IPS-18c (cell line): ENCODE measurements around the gene KCNA1.
A peak's percentile ranks its signal among the peaks of the same experiment; 100 is the strongest.

ENCODE experiments used
- H3K4me3 ChIP-seq: 2 replicates; pipeline ENCODE4 v1.7.0; 2013; ENCODE audit warnings: low read depth, mild to moderate bottlenecking, low read length, moderate library complexity; ENCODE audit not compliant: insufficient read depth
- H3K9me3 ChIP-seq: one replicate; pipeline ENCODE4 v1.6.1; 2013; ENCODE audit warnings: mild to moderate bottlenecking, low read length, moderate library complexity; ENCODE audit not compliant: control insufficient read depth, insufficient read depth

The KCNA1 gene

DNA sequence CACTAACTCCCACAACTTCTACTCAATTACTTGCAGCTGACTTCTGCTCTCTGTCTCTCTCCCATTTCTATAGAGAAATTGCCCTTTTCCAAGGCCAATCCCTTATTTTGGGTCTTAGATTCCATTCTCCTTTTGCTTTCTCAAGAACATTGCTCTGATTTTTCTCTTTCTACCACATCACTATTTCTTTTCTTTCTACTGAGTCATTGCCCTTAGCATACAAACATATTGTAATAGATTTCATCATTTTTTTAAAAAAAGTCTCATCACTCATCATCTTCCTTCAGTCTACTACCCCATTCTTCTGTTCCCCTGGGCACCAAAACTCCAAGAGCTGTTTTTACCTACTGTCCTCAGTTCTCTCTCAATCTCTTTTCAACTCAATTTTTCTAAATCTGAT is 4.4 kb upstream of the KCNA1 start:
- no peak overlapping the region for H3K4me3 ChIP-seq
- no peaks in the 10 kb centered on the region for H3K9me3 ChIP-seq

DNA sequence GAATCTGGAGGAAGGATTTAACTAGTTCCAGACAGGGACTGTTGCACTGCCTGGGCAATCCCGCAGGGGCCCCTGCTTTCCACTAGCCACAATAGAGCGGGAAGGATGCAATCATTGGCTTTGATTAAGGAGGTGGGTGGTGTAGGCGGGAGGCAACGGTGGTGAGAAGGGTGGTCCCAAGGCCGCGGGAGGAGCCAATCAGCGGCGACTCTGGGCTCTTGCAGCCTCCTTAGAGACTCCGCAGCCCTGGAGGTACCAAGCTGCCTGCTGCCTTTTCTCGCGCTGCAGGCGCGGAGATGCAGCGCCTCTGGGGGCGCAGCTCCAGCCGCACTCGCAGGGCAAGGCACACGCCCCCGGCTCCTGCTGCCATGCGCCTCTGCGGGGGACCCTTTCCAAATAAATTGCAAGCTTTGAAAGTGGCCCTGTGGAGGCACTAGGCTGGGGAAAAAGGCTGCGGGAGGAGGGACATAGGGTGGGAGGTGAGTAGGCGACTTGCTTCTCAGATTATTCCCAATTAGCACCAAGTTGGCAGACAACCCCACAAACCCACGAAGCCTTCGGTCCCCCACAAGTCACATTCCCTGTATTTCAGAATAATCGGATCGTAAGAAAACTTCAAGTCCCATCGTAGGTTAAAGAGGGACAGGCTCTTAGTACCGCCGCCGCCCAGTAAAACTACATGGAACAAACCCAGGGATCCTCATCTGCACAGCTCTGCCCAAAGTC is 858 bp upstream of the KCNA1 start:
- H3K9me3 ChIP-seq: peaks cover 8% of the 10 kb centered on the region
- peak overlapping the region; percentile 57 for H3K4me3 ChIP-seq

DNA sequence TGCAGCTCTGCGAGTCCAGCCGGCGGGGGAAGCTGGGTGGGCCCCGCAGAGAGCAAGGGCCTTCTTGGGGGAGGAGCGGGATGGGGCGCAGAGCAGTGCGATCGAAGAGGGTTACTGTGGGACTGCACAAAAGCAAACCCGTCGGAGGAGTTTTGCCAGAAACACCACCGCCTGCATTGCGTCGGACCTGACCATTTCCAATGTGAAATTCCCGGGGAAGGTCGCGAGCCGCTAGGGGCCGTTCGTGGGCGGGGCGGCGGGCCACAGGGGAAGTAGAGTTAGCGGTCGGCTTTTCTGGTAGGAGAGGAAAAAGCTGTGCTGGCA is 333 bp upstream of the KCNA1 start:
- H3K4me3 ChIP-seq: peak overlapping the region; percentile 57
- H3K9me3 ChIP-seq: peaks cover 8% of the 10 kb centered on the region

DNA sequence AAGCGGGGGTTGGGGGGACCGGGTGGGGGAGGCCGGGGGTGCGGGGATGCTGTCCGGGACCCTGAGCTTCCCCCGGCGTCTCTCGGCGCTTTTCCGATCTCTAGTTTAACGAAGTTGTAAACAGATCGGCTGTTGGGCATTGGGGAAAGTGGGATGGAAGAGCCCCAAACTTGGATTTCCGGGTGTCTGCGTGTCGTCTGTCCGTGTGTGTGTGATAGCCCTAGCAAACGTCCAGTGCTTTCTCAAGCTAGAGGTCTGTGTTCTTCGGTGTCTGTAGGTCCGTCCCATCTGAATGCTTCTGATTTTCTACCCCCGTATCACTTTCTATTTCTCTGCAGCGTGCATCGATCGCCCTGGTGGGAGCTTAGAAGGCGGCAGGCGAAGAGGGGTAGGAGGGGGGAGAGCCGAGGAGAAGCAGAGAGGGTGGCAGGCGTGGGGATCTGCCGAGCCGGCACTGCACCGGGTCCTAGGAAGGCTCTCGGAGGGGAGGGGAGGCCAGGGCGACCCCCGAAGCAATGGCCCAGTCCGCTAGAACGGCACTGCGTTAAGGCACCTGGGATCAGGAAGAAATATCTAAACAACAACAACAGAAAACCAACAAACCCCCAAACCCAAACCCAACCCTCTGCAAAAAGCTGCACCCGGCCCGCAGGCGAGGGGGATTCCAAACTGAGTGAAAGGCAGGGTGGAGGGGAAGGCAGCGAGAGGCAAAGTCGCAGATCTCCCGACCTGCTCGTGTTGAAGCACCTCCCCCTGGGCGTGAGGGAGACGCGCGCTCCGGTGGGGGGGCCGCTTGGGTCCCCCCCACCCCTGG is 1.0 kb downstream of the KCNA1 start:
- H3K4me3 ChIP-seq: peak overlapping the region; percentile 57
- peaks cover 8% of the 10 kb centered on the region for H3K9me3 ChIP-seq

DNA sequence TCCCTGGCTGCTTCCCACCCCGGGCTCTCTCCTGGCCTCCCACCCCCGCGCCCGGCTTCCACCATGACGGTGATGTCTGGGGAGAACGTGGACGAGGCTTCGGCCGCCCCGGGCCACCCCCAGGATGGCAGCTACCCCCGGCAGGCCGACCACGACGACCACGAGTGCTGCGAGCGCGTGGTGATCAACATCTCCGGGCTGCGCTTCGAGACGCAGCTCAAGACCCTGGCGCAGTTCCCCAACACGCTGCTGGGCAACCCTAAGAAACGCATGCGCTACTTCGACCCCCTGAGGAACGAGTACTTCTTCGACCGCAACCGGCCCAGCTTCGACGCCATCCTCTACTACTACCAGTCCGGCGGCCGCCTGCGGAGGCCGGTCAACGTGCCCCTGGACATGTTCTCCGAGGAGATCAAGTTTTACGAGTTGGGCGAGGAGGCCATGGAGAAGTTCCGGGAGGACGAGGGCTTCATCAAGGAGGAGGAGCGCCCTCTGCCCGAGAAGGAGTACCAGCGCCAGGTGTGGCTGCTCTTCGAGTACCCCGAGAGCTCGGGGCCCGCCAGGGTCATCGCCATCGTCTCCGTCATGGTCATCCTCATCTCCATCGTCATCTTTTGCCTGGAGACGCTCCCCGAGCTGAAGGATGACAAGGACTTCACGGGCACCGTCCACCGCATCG is 1.8 kb downstream of the KCNA1 start:
- peaks cover 8% of the 10 kb centered on the region for H3K9me3 ChIP-seq
- no peak overlapping the region for H3K4me3 ChIP-seq

DNA sequence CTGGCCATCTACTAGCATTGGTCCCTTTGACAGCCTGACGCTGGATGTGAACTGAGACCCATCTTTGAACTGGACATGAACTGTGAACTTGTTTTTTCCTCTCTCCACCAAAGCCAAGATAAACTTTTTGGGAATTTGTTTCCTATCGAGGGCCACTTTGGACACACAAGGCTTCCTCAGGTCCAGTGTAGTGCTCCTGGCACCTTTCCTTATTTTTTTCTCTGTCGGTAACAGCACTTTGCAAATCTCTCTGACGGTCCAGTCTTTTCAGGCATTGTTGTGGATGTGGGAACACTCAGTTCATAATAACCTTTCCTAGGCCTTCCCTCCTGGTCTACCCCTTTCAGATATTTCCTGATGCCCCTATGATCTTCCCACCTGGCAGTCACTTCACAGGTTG is 5.0 kb downstream of the KCNA1 start:
- Histone ChIP-seq H3K9me3 (peaks cover 8% of the 10 kb centered on the region), H3K4me3 (no peak overlapping the region)

DNA sequence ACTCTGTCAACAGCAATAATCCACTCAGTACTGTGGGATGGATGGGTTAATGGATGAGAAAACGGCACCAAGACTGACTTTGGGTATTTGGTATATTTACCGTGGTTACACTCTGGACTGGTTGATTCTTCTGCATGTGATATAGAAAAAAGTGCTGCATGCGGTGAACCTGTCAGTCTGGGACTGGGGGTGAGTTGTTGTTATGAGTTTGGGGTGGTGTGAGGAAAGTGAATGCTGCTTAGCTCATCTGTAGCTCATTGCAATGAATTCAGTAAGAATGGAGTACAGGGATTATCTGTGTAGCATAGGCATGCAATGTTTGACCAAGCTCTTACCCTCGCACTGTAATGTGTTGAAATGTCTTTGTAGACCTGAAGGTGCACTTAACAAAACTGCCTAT is 6.0 kb downstream of the KCNA1 start:
- Histone ChIP-seq H3K9me3 (peaks cover 8% of the 10 kb centered on the region), H3K4me3 (no peak overlapping the region)

DNA sequence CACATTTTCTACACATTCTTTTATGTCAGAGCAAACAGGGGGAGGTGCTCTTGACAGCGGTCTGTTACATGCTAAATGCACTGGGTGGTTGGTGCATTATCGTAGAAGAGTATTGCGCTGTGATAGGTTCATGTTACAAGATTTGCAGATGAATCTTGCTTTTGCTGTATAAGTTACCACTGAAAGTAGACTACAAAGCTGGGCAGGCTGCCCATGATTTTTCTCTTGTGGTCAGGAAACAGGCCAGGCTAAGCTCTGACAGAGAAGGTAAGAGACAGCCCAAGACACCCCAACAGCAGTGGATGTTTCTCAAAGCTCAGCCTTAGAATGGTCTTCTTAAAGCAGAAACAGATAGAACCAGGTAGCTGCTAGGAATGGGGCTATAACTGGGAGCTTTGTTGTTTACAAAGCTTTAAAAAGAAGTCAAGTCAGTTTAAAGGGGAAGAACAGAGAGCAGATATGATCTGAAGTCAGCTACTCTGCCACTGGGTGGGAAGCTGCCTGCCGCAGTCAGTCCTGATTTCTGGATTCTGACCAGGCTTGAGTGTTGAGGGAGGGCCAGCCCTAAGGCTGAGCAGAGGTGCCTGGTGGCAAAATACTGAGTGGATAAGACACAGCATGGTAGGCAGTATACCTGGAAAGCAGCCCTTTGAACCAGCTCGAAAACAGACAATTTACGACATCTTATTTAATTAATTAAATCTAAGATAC is 9.4 kb downstream of the KCNA1 start:
- H3K9me3 ChIP-seq: no peaks in the 10 kb centered on the region
- no peak overlapping the region for H3K4me3 ChIP-seq

DNA sequence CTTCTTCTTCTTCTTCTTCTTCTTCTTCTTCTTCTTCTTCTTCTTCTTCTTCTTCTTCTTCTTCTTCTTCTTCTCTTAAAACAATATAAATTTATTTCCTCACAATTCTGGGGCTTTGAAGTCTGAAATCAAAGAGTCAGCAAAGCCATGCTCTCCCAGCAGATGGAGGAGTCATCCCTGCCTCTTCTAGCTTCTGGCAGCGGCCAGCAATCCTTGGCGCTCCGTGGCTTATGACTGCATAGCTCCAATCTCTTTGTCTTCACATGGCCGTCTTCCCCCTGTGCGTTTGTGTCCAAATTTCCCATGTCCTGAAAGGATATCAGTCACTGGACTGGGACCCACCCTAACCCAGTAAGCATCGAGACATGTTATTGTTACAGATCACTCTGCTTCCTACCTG is 22.9 kb downstream of the KCNA1 start:
- H3K4me3 ChIP-seq: no peak overlapping the region
- no peaks in the 10 kb centered on the region for H3K9me3 ChIP-seq

DNA sequence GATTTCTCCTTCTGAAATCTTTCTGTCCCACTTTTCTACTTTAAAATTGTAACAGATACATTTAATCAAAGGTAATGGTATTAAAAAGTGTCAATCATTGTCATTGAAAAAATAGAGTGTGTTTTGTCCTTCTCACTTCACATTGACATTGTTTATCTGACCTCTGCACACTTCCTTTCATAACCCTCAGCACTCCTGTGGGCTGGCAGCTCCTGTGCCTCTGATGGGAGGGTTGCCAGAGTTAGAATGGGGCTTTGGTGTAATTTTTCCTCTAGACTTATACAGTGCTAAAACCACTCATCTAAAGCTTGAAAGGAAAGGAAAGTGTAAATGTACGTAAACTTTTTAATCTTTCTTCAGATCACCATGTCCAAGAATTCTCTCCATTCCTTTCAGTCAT is 23.7 kb downstream of the KCNA1 start:
- no peak overlapping the region for H3K4me3 ChIP-seq
- H3K9me3 ChIP-seq: no peaks in the 10 kb centered on the region

DNA sequence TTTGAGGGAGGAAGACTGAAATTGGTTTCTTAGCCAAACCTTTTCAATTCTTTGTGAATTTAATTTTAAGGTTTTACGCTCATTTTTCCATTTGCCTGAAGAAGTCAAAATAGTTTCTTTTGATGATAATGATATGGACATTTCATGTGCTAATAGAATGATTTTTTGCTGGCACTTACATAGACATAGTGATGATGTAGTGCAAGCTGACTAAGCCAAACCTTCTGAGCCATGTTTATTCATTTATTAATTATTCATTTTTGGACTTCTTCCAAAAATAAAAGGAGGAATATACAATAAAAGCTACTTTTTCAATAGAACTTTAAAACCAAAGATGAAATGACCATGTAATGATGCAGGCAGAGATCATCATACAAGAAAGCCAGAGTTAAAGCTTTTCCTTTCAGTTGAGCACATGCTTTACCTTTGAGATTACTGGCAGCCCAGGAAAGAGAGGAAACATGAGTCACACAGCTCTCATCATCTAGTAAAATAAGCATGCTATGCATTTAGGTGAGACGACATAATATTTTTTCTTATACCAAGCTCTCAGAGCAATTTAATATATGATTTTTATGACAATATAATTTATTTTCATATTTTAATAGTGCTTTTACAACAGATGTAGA is 24.8 kb downstream of the KCNA1 start:
- H3K9me3 ChIP-seq: no peaks in the 10 kb centered on the region

DNA sequence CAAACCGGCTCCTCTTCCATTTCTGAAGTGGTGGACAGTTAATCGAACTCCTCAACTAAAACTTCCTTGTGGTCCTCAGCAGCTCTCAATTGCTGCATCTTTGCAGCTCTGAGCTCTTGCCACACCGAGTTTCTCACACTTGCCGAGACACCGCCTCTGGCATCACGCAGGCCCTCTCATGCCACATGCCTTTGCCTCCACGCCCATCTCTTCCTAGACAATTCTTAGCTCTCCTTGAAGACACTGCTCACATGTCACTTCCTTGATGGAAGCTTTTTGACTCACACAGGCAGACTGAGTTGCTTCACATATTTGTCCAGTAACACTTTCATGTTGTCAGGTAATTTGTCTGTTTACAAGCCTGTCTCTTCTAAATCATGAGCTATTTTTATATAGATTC is 29.2 kb downstream of the KCNA1 start:
- Histone ChIP-seq H3K9me3 (no peaks in the 10 kb centered on the region), H3K4me3 (no peak overlapping the region)

More for the DNA sequence above, 24.8 kb downstream of the KCNA1 start:
- no peak overlapping the region for H3K4me3 ChIP-seq

DNA sequence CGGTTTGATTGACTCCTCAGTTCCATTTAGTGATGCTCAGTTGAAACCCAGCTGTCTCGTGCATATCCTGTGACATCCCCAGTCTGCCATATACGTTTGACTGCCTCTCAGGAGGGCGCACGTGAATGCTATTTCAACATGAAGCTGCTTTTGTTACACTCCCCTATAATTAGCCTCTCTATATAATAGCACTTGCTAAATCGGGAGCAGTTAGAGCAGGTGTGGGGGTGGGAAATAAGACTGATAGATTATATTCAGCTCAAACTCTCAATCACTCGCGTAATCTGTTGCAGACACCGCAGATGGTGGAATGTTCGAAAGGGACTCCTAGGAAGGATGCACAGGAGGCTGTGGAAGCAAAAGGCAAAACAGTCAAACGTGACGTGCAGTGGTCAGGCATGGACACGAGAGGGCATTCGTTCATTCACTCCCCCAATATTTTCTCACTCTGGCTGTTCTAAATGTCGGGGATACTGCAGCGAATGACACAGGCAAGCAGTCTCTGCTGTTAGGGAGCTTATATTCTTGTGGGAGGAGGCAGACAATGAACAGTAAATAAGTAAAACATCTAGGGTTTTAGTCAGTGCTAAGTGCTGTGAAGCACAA is 29.8 kb downstream of the KCNA1 start:
- H3K4me3 ChIP-seq: no peak overlapping the region
- H3K9me3 ChIP-seq: no peaks in the 10 kb centered on the region

DNA sequence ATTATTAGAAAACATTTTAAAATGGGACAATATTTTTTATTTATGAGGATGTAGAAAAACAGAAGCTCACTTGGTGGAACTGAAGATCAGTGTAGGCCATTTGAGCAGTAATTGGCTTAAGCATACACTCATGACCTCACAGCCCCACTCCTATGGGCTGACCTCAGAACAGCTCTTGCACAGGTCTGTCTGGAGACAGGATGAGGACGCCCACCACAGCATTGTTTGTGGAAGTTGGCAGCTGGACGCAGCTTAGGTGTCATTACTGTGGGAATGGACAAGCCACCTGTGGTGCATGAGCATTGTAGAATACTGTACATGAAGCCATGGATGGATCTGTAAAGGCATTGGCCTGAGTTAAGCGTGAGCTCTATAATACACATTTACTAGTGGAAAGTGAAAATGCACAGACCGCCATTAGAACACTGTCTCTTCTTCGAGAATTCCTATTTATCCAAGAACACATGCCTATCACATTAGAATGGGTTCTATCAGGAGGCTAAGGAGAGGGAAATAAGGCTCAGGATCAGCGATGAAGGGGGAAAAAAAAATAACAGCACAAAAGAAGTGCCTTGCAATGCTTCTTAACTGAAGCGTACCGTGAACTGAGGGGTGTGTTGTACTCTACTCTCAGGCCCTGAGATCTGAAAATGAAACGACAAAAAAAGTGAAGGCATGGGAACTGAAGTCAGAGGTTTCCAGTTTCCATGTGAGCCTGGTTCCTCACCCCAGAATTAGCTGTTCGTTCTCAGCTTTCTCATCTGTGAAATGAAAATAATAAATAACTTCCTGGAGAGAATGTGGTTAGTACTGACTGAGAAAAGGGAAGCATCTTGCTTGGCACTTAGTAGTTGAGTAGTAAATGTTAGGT is 33.6 kb downstream of the KCNA1 start:
- no peaks in the 10 kb centered on the region for H3K9me3 ChIP-seq
- no peak overlapping the region for H3K4me3 ChIP-seq

DNA sequence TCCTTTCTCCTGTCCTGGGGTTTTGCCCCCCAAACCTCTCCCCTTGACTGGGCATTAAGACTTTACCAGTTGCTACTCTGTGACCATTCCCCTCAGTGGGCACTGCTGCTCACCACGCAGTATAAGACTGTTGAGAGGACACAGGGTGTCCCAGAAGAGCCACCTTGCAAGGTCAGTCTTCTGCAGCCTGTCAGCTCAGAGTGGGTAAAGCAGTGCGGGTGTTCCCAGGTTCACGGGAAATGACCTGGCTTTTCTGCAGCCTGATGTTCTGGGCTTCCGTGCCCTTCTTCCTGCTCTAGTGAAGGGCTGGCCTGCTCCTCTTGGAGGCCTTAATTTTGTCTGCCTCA is 34.2 kb downstream of the KCNA1 start:
- Histone ChIP-seq H3K9me3 (no peaks in the 10 kb centered on the region), H3K4me3 (no peak overlapping the region)

DNA sequence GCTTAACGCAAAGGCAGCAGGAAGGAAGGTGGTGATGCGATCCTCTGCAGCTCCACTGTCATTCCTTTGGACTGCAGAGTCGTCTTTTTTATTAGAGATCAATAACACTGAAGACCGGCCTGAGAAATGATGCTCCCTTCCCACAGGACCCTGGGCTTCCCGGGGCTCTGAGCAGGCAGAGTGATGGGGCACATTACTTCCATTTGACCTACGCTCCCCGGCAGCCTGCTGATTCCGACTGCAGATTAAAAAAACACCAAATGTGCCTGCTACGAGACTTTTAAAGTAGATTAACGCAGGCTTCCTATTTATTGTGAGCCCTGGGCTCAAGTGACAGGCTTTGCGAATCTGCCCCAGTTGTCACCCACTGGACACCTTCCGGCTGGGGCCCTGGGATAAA is 37.5 kb downstream of the KCNA1 start:
- no peaks in the 10 kb centered on the region for H3K9me3 ChIP-seq

More for the DNA sequence above, 37.5 kb downstream of the KCNA1 start:
- H3K4me3 ChIP-seq: no peak overlapping the region
